Upper lobe of right lung (tissue), 1 donor: Measurements from ENCODE around the gene KCNQ2. TPM values are rescaled to one million over a fixed set of nuclear protein-coding genes. Genes with fewer than 3 reads are reported as not detected.

Source experiments
- ATAC-seq: fragments of 200-7000 bp; cut with Tn5 transposase; one replicate; pipeline ENCODE4 v1.9.1; 2020; ENCODE audit warnings: mild to moderate bottlenecking, moderate library complexity
- DNase-seq: peaks from one replicate; pipeline ENCODE4 v3.0.0-alpha.2; 2020
- H3K27ac ChIP-seq: fragments of 200-600 bp; one replicate; pipeline ENCODE4 v1.8.0; 2022
- H3K27me3 ChIP-seq: fragments of 200-600 bp; one replicate; pipeline ENCODE4 v1.8.0; 2022; ENCODE audit warnings: mild to moderate bottlenecking
- H3K36me3 ChIP-seq: fragments of 200-600 bp; one replicate; pipeline ENCODE4 v1.8.0; 2022
- H3K4me1 ChIP-seq: fragments of 200-600 bp; one replicate; pipeline ENCODE4 v1.8.0; 2022
- H3K4me3 ChIP-seq: fragments of 200-600 bp; one replicate; pipeline ENCODE4 v1.8.0; 2022; ENCODE audit warnings: mild to moderate bottlenecking
- H3K9me3 ChIP-seq: fragments of 200-600 bp; one replicate; pipeline ENCODE4 v1.8.0; 2022
- CTCF ChIP-seq: fragments of 200-600 bp; IDR thresholded peaks from one replicate; pipeline ENCODE4 v1.8.0; 2022; ENCODE audit warnings: antibody characterized with exemption
- intact Hi-C: fragments of 100-400 bp; cut with DNase I; formaldehyde crosslinking; loops from one replicate; pipeline ENCODE4 v1.11.0; 2022
- total RNA-seq: library from RNA; stranded (reverse); fragmentation: NEBNext Ultra II Directional; extraction: Animal tissue kit (Norgen Biotek cat#: 25700); gene quantifications from one replicate; pipeline ENCODE4 v1.2.1, GENCODE V29; 2021
- donor health status: DM: no; HTN: yes; CAD: no; lungs with severe emphysema.

The KCNQ2 gene
- total RNA-seq, 1 donor from 2014 or later: not detected

DNA sequence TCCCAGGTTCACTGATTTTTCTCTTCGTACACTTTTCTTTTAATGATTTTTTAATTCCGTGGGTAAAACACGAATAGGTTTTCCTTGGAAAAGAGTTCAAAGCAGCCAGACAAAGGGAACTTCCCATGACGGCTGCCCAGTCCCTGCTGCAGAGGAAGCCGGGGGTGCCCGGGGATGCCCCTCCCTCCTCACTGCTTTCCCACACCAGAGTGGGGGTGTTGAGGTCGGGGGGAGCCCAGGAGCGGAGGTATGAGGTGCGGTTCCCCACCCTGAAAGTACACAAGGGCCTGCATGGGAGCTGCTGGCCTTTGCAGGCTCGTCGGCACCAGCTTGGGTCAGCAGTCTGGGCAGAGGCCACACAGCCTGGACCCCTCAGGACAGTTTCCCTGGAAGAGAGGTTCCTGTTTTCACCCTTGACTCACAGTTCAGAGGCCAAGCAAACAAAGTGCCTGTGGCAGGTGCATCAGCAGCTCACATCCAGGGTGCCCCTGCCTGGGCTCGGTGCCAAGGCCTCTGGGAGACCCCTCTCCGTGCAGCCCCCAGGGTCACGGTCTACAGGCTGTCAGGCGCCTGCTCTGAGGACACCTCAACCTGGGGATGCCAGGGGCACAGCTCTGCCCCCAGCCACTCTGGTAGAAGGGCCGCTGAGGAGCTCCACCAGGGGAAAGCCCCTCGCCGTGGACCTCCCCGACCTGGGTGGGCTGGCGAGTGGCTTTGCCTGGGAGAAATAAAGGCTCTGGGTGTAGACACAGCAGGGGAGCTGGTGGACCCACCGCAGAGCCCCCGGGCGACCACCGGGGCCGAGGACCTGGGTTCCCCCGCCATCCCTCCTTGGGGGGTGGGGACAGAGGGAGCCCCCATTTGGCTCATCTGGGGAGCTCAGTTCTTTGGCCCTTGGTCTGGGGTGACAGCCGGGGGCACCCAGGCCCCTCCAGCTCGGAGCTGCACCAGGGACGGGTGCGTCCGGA, 95.9 kb downstream of the KCNQ2 start:
- Histone ChIP-seq H3K4me3 (no peak overlapping the region), H3K36me3 (no peaks in the 10 kb centered on the region), H3K4me1 (no peaks in the 10 kb centered on the region), H3K9me3 (no peaks in the 10 kb centered on the region), H3K27ac (no peak overlapping the region), H3K27me3 (peaks cover 62% of the 10 kb centered on the region)
- no peak for ATAC-seq
- DNase-seq: no peak
- TF ChIP-seq CTCF: no peak
- intact Hi-C loops: loop anchor here (5.0 kb wide), 1 partner anchor 69 kb away; no protein-coding TSS in a partner anchor

DNA sequence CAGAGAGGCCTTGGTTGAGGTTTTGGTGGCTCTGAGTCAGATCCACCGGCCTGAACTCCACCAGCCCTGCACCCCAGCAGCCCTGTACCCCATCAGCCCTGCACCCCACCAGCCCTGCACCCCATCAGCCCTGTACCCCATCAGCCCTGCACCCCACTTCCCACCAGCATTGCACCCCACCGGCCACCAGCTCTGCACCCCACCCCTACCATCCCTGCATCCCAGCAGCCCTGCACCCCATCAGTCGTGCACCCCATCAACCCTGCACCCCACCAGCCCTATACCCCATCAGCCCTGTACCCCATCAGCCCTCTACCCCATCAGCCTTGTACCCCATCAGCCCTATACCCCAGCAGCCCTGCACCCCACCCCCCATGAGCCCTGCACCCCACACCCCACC, 97.0 kb downstream of the KCNQ2 start:
- ATAC-seq (no peak), DNase-seq (no peak)
- no peaks in the 10 kb centered on the region for H3K4me1 ChIP-seq
- no peaks in the 10 kb centered on the region for H3K9me3 ChIP-seq
- H3K27ac ChIP-seq: no peak overlapping the region
- intact Hi-C loops: loop anchor here (5.0 kb wide), 1 partner anchor 68 kb away; no protein-coding TSS in a partner anchor
- peaks cover 67% of the 10 kb centered on the region for H3K27me3 ChIP-seq
- no peaks in the 10 kb centered on the region for H3K36me3 ChIP-seq
- H3K4me3 ChIP-seq: no peak overlapping the region
- no peak for TF ChIP-seq CTCF

- H3K27ac ChIP-seq: no peak overlapping the region
- DNase-seq (no peak), ATAC-seq (no peak)
- no peaks in the 10 kb centered on the region for H3K4me1 ChIP-seq
- TF ChIP-seq CTCF: no peak
- no peaks in the 10 kb centered on the region for H3K9me3 ChIP-seq
- intact Hi-C loops: no loop called here
- H3K4me3 ChIP-seq: no peak overlapping the region
- H3K36me3 ChIP-seq: no peaks in the 10 kb centered on the region
- peaks cover 71% of the 10 kb centered on the region for H3K27me3 ChIP-seq
Measured at GRCh38 chr20:63374504-63374903, 98.0 kb downstream of the KCNQ2 start.

GRCh38 chr20:63373996-63374395, 98.5 kb downstream of the KCNQ2 start:
- TF ChIP-seq CTCF: no peak
- Histone ChIP-seq H3K4me1 (no peaks in the 10 kb centered on the region), H3K4me3 (no peak overlapping the region), H3K36me3 (no peaks in the 10 kb centered on the region), H3K27ac (no peak overlapping the region), H3K9me3 (no peaks in the 10 kb centered on the region), H3K27me3 (peaks cover 66% of the 10 kb centered on the region)
- intact Hi-C loops: no loop called here
- DNase-seq (no peak), ATAC-seq (no peak)

GRCh38 chr20:63372971-63373885, 99.2 kb downstream of the KCNQ2 start:
- TF ChIP-seq CTCF: no peak
- Histone ChIP-seq H3K9me3 (no peaks in the 10 kb centered on the region), H3K27ac (no peak overlapping the region), H3K4me3 (no peak overlapping the region), H3K36me3 (no peaks in the 10 kb centered on the region), H3K27me3 (peaks cover 58% of the 10 kb centered on the region), H3K4me1 (no peaks in the 10 kb centered on the region)
- ATAC-seq: no peak
- no peak for DNase-seq
- intact Hi-C loops: no loop called here
